22Rv1 (cell line): Measurements from ENCODE around the gene ZACN.

Experiments used
- CTCF ChIP-seq: fragments of 450-650 bp; IDR thresholded peaks from 2 replicates; pipeline ENCODE4 v1.5.1; 2017; ENCODE audit warnings: mild to moderate bottlenecking
- ZFX ChIP-seq: fragments of 450-650 bp; IDR thresholded peaks from 2 replicates; pipeline ENCODE4 v1.6.1; 2017; ENCODE audit warnings: antibody characterized with exemption, borderline replicate concordance

GRCh38 chr17:76051561-76051960 is 27.4 kb upstream of the ZACN start:
- no peak for TF ChIP-seq CTCF
- TF ChIP-seq ZFX: no peak
